Stomach (tissue), 9 donors: ENCODE results near the gene ERVH48-1. TPM values are rescaled to one million over a fixed set of nuclear protein-coding genes. Genes with fewer than 3 reads are reported as not detected.
A peak's percentile ranks its signal among the peaks of the same experiment; 100 is the strongest.

Experiments used
- DNase-seq, 2 donors: peaks; one replicate each; pipeline versions ENCODE4 v3.0.0 to v3.0.0-alpha.2; 2013 to 2019
- H3K27ac ChIP-seq, 5 donors: fragments of 200-600 bp in 4 of 5; sonication (generic) in 4 of 5; one replicate each; pipeline ENCODE4 v1.5.1; 2013 to 2019; ENCODE audit warnings: mild to moderate bottlenecking in 1 of 5, moderate library complexity in 1 of 5
- H3K27me3 ChIP-seq, 3 donors: fragments of 200-600 bp; sonication (generic); one replicate each; pipeline ENCODE4 v1.5.1; 2017 to 2019; ENCODE audit warnings: mixed run types in 1 of 3
- H3K36me3 ChIP-seq, 4 donors: fragments of 200-600 bp; sonication (generic); 1 replicate in 3 of 4; 2 replicates in 1 of 4; pipeline ENCODE4 v1.5.1; 2016 to 2019
- H3K4me1 ChIP-seq, 4 donors: fragments of 200-600 bp; sonication (generic); one replicate each; pipeline ENCODE4 v1.5.1; 2016 to 2019
- H3K4me3 ChIP-seq, 4 donors: fragments of 200-600 bp; sonication (generic) in 3 of 4; one replicate each; pipeline ENCODE4 v1.5.1; 2016 to 2019; ENCODE audit warnings: mild to moderate bottlenecking in 1 of 4
- H3K9me3 ChIP-seq, 4 donors: fragments of 200-600 bp; sonication (generic); one replicate each; pipeline ENCODE4 v1.5.1; 2016 to 2019
- EP300 ChIP-seq: sonication (generic); formaldehyde crosslinking; IDR thresholded peaks from one replicate; pipeline ENCODE4 v1.6.1; 2017; ENCODE audit warnings: antibody characterized with exemption
- POLR2A ChIP-seq, 4 donors: fragments of 450-650 bp; IDR thresholded peaks; one replicate each; pipeline ENCODE4 v1.6.1; 2016; ENCODE audit warnings: antibody characterized with exemption in 4 of 4, control low read depth in 2 of 4, mild to moderate bottlenecking in 1 of 4, moderate library complexity in 1 of 4
- POLR2AphosphoS5 ChIP-seq, 3 donors: sonication (generic); formaldehyde crosslinking; IDR thresholded peaks; one replicate each; pipeline ENCODE4 v1.6.1; 2016; ENCODE audit warnings: antibody characterized with exemption in 3 of 3
- WGBS, 5 donors: extraction: QIAGEN DNeasy Blood & Tissue Kit in 3 of 5; methylation state at CpG; one replicate each; pipeline versions ENCODE4 v1.1.5 to v1.1.7; 2013 to 2018; 5-methylcytosine and 5-hydroxymethylcytosine counted together
- intact Hi-C: fragments of 100-400 bp; cut with DNase I; formaldehyde crosslinking; loops from one replicate; pipeline ENCODE4 v1.15.1; 2023; ENCODE audit warnings: low total_unique reads
- polyA plus RNA-seq, 3 donors: library from polyadenylated mRNA; stranded (reverse); fragments of 200-250 nt; gene quantifications; one replicate each; pipeline ENCODE4 v1.2.3, GENCODE V29; 2013
- total RNA-seq, 5 donors: library from RNA; depleted of rRNA; stranded (reverse); fragments of >200 nt; gene quantifications; one replicate each; pipeline versions ENCODE4 v1.1.0 to v1.2.3, GENCODE V29; 2014 to 2016
- TF ChIP-seq, protein P1 (sequence below), 7 experiments: fragments of 450-650 bp in 4 of 7; fragments of 200-600 bp in 3 of 7; sonication (generic) in 3 of 7; IDR thresholded peaks; one replicate each; pipeline ENCODE4 v1.5.1; 2016 to 2019; ENCODE audit warnings: antibody characterized with exemption in 7 of 7, control low read depth in 2 of 7, mild to moderate bottlenecking in 1 of 7
- donor health status: healthy with polysubstance abuse.
- donor health status: Bipolar disorder and iron deficiency.
- donor health status: healthy.

ERVH48-1 gene
- total and polyA plus RNA-seq, 8 donors: 0.55 TPM; not detected in 7

DNA sequence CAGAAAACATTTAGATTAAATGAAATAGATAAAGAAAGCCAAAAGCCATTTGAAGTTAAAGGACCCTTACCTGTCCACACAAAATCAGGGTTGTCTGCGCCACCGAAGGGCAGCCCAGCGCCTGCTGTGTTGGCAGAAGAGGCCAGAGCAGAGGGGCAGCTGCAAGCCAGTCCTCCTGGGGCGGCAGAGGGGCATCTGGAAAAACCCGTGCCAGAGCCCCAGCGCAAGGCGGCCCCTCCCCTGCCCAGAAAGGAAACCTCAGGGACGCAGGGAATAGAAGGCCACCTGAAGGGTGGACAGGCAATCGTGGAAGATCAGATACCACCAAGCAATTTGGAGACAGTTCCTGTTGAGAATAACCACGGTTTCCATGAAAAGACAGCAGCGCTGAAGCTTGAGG, 21.6 kb downstream of the ERVH48-1 start:
- TF ChIP-seq EP300 (no peak), POLR2A (IDR thresholded peaks at IDR 0.05) (no peak), POLR2AphosphoS5 (IDR thresholded peaks at IDR 0.05) (no peak)
- TF ChIP-seq, protein P1, sequence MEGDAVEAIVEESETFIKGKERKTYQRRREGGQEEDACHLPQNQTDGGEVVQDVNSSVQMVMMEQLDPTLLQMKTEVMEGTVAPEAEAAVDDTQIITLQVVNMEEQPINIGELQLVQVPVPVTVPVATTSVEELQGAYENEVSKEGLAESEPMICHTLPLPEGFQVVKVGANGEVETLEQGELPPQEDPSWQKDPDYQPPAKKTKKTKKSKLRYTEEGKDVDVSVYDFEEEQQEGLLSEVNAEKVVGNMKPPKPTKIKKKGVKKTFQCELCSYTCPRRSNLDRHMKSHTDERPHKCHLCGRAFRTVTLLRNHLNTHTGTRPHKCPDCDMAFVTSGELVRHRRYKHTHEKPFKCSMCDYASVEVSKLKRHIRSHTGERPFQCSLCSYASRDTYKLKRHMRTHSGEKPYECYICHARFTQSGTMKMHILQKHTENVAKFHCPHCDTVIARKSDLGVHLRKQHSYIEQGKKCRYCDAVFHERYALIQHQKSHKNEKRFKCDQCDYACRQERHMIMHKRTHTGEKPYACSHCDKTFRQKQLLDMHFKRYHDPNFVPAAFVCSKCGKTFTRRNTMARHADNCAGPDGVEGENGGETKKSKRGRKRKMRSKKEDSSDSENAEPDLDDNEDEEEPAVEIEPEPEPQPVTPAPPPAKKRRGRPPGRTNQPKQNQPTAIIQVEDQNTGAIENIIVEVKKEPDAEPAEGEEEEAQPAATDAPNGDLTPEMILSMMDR (IDR thresholded peaks at IDR 0.05): no peak
- DNase-seq: no peak
- H3K27ac ChIP-seq: no peak overlapping the region
- H3K36me3 ChIP-seq: peaks cover 28 to 100% (median 99%) of the 10 kb centered on the region in 4 donors
- no peaks in the 10 kb centered on the region for H3K9me3 ChIP-seq
- no peak overlapping the region for H3K4me3 ChIP-seq
- peaks cover 0 to 22% (median 8%) of the 10 kb centered on the region in 4 donors for H3K4me1 ChIP-seq
- H3K27me3 ChIP-seq: no peaks in the 10 kb centered on the region
- intact Hi-C loops: no loop called here
- WGBS, 5 donors: 92 to 98% (median 96%) methylated on average over 11 of the region's 11 CpGs

DNA sequence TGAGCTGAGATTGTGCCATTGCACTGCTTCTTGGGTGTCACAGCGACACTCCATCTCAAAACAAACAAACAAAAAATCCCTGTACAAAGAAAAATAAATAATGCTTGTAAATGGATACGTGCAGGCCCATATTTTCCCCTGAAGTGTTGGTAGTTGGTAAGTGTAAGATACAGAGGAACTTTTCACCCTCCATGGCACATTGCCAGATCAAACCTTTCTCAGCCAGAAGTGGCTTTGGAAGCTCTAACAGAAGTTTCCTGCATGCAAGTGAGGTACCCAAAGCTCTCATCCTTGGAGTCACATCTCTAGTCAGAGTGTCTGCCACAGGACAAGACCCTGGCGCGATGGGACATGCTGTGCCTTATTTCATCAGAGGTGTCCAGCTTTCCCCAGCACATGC, 25.0 kb downstream of the ERVH48-1 start:
- Histone ChIP-seq H3K27ac (no peak overlapping the region), H3K36me3 (peaks cover 38 to 91% (median 90%) of the 10 kb centered on the region in 4 donors), H3K27me3 (no peaks in the 10 kb centered on the region), H3K9me3 (no peaks in the 10 kb centered on the region), H3K4me1 (peaks cover 0 to 48% (median 12%) of the 10 kb centered on the region in 4 donors), H3K4me3 (no peak overlapping the region)
- intact Hi-C loops: no loop called here
- TF ChIP-seq, protein P1 (IDR thresholded peaks at IDR 0.05): no peak
- TF ChIP-seq POLR2AphosphoS5 (IDR thresholded peaks at IDR 0.05) (no peak), EP300 (no peak), POLR2A (IDR thresholded peaks at IDR 0.05) (no peak)
- 59 to 82% (median 77%) methylated on average over 3 to 4 of the region's 4 CpGs for WGBS, 5 donors
- DNase-seq: peak in 1 of 2 donors; percentile 21

DNA sequence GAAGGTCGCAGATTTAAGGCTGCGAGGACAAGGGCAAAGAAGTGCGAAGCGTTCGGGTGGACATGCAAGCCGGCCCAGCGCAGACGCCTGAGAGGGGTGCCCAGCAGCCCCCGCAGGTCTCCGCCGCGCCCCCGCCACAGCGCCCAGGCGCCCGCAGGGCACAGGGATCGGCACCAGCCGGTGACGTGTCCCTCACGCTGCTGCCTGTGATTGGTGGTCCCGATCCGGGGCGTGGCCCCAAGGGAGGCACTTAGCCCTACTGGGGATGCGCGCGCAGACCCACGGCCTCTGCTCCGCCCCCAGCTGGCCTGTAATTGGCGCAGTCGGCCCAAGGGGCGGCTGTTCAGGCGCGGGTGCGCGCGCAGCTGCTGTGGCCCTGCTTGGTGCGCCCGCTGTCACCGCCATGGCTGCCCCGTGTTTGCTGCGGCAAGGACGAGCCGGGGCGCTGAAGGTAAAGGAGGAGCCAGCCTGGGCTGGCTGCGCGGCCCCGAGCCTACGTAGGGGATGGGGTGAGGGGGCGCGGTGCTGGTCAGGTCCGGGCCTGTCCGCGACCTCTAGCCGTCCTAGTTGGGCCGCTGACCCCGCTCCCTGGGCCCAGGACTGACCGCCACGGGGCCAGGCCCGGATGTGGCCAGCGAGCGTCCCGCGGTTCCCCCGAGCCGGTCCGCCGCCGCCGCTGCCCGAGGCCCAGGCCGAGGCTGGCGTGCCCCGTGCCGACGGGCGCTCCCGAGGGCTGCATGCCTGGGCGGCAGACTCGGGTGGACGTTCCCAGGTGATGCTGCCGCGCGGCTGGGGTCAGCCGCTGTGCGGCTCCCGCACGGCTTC, 32.3 kb downstream of the ERVH48-1 start, which contains the start of gene NDUFV3:
Gene NDUFV3 (plus strand): TSS at position 379 of the 825 bp plus-strand sequence. CDS start 25 bp downstream, at position 404.
- peak; percentile 100 for DNase-seq
- Histone ChIP-seq H3K4me1 (peaks cover 4 to 46% (median 24%) of the 10 kb centered on the region in 4 donors), H3K27me3 (no peaks in the 10 kb centered on the region), H3K4me3 (peak within 1 kb of the TSS; percentile 75 to 96 (median 91)), H3K27ac (peak within 1 kb of the TSS; percentile 92 to 99 (median 97)), H3K9me3 (no peaks in the 10 kb centered on the region), H3K36me3 (peaks cover 15 to 26% (median 21%) of the 10 kb centered on the region in 4 donors)
- intact Hi-C loops: no loop called here
- WGBS, 5 donors: 0 to 1% (median 0%) methylated on average over 16 to 87 of the region's 87 CpGs
- TF ChIP-seq, protein P1 (IDR thresholded peaks at IDR 0.05): peak in 1 of 7 experiments; percentile 13
- TF ChIP-seq POLR2A (IDR thresholded peaks at IDR 0.05) (peak in 2 of 4 donors; percentile 27 to 86), POLR2AphosphoS5 (IDR thresholded peaks at IDR 0.05) (peak; percentile 77 to 97 (median 97)), EP300 (no peak)

DNA sequence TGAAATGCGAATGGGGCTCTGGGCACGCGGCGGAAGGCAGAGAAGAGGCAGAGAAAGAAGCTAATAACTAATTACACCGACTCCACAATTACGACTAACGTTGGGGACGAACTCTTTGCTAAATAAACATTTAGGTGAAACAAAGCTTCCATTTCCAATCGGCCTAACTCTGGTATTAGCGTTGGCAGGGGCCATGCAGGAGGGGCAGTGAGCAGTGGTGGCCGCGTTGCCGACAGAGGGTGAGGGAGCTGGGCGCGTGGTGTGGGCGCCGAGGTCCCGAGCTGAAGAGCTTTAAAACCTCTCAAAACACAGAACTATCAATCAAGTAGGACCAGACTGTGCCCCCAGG, 32.9 kb downstream of the ERVH48-1 start:
- intact Hi-C loops: no loop called here
- 2 to 13% (median 7%) methylated on average over 16 to 18 of the region's 18 CpGs for WGBS, 5 donors
- peak overlapping the region; percentile 92 to 99 (median 97) for H3K27ac ChIP-seq

More for the DNA sequence above, 32.9 kb downstream of the ERVH48-1 start:
- TF ChIP-seq POLR2AphosphoS5 (IDR thresholded peaks at IDR 0.05) (no peak), EP300 (no peak), POLR2A (IDR thresholded peaks at IDR 0.05) (no peak)
- TF ChIP-seq, protein P1 (IDR thresholded peaks at IDR 0.05): no peak
- Histone ChIP-seq H3K27me3 (no peaks in the 10 kb centered on the region), H3K4me1 (peaks cover 4 to 41% (median 22%) of the 10 kb centered on the region in 4 donors), H3K9me3 (no peaks in the 10 kb centered on the region), H3K36me3 (peaks cover 10 to 20% (median 15%) of the 10 kb centered on the region in 4 donors), H3K4me3 (peak overlapping the region; percentile 75 to 96 (median 91))
- no peak for DNase-seq
